HG03439 (cell line): ENCODE results near the gene RAB40C.

ENCODE experiments used
- ATAC-seq: cut with Tn5 transposase; IDR thresholded peaks from one replicate; pipeline ENCODE4 v1.9.1; 2021; ENCODE audit warnings: mild to moderate bottlenecking, moderate library complexity; ENCODE audit not compliant: unreplicated experiment

Gene RAB40C

DNA sequence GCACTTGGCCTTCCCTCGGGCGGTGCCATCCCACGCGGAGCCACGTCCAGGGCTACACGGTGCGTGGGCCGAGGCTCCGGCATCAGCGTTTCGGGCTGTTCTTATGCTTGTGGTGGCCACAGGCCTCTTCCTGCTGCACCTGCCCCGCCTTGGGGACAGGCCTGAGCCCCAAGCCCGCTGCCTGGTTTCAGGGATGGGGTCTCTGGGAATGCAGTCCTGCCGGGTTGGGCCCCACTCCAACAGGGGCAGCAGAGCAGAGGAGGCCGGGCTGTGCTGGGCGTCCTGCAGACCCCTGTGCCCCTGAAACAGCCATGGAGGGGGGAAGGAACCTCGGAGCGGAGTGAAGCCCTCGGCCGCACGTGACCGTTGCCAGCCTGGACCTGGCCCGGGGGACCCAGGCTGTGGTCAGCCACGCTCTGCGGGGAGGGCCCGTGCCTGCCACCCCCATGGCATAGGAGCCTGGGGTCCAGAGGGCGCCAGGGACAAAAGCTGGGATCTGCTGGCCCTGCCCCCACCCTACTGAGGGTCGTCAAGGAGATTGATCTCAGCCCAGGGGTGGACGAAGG is 40.5 kb downstream of the RAB40C start:
- ATAC-seq = no peak

DNA sequence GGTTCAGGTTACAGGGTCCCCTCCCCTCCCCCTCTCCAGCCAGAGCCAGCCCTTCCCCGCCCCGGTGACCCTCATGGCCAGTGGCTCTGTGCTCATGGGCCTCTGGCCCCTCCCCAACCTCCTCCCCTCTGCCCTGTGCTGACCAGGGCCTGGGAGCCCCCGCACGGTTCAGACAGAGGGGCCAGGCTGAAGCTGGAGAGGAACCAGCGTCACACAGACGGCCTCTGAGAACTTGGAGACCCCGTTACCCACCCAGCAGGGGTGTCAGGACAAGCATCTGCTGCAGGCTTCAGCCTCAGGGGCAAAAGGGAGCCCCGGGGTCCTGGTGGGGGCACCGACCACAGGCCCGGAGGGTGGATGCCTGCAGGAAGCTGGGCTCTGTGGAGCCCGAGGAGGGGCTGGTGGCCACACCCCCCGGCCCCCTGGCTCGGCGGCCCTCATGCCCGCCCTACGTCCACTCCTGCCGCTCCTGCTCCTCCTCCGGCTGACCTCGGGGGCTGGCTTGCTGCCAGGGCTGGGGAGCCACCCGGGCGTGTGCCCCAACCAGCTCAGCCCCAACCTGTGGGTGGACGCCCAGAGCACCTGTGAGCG is 41.0 kb downstream of the RAB40C start, which contains the start of gene WFIKKN1:
TSS of gene WFIKKN1 (plus strand) at position 171 of the 591 bp plus-strand sequence. CDS start at position 440, 269 bp downstream.
- no peak for ATAC-seq

DNA sequence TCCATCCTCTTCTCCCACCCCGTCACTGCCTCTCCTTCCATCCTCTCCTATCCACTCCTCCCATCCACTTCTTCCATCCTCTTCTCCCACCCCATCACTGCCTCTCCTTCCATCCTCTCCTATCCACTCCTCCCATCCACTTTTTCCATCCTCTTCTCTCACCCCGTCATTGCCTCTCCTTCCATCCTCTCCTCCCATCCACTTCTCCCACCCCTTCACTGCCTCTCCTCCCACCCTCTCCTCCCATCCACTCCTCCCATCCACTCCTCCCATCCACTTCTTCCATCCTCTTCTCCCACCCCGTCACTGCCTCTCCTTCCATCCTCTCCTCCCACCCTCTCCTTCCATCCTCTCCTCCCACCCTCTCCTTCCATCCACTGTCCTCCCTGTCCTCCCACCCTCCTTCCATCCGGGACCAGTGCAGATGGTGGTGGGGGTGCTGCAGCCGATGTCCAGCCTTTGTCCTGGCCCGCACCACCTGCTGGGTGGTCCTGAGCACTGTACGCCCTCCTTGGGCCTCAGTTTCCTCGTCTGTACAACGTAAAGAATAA is 42.0 kb downstream of the RAB40C start:
- no peak for ATAC-seq

- ATAC-seq = no peak
These were observed 42.8 kb downstream of the RAB40C start for GRCh38 chr16:632486-633335.

DNA sequence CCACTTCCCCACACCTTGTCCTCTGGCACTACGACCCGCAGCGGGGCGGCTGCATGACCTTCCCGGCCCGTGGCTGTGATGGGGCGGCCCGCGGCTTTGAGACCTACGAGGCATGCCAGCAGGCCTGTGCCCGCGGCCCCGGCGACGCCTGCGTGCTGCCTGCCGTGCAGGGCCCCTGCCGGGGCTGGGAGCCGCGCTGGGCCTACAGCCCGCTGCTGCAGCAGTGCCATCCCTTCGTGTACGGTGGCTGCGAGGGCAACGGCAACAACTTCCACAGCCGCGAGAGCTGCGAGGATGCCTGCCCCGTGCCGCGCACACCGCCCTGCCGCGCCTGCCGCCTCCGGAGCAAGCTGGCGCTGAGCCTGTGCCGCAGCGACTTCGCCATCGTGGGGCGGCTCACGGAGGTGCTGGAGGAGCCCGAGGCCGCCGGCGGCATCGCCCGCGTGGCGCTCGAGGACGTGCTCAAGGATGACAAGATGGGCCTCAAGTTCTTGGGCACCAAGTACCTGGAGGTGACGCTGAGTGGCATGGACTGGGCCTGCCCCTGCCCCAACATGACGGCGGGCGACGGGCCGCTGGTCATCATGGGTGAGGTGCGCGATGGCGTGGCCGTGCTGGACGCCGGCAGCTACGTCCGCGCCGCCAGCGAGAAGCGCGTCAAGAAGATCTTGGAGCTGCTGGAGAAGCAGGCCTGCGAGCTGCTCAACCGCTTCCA is 43.6 kb downstream of the RAB40C start:
- ATAC-seq = no peak

DNA sequence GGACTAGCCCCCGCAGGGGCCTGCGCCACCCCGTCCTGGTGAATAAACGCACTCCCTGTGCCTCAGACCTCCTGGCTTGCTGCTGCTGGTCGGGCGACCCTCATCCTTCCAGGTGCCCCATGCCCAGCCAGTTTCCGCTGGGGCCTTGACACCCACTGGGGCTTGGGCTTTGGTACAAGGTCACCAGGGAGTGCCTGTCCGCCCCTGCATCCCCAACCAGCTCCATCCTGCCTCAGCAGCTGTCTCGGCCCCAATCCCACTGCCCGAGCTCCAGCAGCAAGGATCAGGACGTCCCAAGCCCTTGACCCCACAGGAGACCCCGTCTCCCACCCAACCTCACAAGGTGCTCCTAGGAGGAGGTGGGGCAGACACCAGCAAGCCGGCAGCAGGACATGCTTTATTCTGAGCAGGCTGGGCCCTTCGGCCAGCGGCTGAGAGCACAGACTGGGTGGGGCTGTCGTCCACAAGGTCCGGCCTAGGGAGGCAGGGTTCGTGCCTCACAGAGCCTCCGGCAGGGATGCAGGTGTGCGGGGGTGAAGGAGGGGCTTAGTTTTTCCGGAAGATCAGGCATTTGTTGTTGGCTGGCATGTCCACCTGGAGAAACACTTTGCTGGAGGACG is 44.3 kb downstream of the RAB40C start:
- no peak for ATAC-seq

DNA sequence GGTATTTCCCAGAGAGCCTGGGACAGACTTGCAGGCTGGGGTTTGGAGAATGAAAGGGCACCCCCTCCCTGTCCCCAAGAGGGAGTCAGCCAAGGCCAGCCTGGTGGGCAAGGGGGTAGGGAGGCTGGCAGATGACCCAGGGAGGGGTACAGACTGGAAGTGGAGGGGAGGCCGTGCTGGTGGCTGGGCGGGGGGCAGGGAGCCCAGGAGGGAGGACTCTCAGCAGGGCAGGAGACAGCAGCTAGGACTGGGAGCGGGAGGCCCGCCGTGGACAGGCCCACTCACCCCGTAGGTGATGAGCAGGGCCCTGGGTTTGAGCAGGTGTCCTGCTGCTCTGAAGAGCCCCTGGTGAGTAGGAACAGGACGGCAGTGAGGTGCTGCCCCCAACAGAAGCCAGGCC is 45.1 kb downstream of the RAB40C start:
- no peak for ATAC-seq

- ATAC-seq = no peak
These were observed 45.8 kb downstream of the RAB40C start for GRCh38 chr16:635573-636205.

DNA sequence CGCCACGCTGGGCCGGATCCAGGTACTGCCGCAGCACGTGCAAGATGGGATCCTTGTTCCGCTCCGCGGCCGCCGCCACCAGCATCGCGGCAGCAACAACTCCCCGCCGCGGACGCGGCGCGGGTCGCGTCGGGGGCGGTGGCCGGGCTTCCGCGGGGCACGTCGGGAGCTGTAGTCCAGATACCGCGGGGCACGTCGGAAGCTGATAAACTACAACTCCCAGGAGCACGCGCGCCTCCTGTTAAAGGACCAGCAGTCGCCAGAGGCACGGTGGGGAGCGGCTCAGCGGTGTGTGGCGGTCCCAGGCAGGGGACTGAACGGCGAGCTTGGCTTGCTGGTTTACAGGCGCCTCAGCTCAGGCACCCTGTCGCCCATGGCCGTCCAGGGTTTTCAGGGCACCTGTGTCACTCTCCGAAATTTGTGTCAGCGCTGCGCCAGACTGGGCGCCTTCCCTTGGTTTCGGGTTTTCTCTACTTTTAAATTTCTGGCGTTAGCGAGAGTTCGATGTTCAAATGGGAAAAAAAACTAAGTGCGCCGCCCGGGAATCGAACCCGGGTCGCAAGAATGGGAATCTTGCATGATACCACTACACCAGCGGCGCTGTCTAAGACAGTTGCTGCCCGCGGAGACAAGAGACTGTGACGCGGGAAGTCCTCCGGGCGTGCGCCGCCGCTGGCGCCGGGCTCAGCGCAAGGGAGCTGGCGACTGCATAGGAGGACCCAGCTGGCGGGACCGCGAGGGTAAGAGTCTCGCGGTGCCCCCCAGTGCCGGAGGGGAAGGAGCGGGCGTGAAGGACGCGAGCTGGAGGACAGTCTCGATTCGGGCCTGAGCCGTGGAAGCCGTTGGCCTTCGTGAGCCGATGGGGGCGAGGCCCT is 46.6 kb downstream of the RAB40C start, which contains the start of gene METTL26:
TSS of gene METTL26 (minus strand) at position 100 of the 875 bp plus-strand sequence. CDS start at position 85, 15 bp downstream.
- peak; percentile 71 for ATAC-seq

- no peak for ATAC-seq
These were observed 47.5 kb downstream of the RAB40C start for GRCh38 chr16:637081-638018.

GRCh38 chr16:638034-638543 is 48.2 kb downstream of the RAB40C start:
- no peak for ATAC-seq

DNA sequence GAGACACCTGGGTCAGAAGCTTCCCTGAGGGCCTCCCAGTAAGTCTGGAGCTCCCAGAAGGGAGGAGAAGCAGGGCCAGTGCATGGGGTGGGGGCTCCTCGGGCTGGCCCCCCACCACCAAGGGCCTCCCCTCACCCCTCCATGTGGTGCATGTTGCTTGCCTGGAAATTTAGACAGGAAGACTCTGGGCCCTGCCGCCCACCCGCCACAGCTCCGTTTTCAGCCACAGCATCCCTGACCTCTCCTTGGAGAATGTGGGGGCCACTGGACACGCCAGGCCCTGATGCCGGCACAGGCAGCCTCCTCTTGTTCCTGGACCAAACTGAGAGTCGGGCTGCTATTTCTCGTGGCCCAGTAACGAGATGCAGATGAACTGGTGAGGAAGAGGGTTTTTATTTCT is 49.0 kb downstream of the RAB40C start:
- ATAC-seq = no peak

GRCh38 chr16:640614-641013 is 50.7 kb downstream of the RAB40C start:
- no peak for ATAC-seq

DNA sequence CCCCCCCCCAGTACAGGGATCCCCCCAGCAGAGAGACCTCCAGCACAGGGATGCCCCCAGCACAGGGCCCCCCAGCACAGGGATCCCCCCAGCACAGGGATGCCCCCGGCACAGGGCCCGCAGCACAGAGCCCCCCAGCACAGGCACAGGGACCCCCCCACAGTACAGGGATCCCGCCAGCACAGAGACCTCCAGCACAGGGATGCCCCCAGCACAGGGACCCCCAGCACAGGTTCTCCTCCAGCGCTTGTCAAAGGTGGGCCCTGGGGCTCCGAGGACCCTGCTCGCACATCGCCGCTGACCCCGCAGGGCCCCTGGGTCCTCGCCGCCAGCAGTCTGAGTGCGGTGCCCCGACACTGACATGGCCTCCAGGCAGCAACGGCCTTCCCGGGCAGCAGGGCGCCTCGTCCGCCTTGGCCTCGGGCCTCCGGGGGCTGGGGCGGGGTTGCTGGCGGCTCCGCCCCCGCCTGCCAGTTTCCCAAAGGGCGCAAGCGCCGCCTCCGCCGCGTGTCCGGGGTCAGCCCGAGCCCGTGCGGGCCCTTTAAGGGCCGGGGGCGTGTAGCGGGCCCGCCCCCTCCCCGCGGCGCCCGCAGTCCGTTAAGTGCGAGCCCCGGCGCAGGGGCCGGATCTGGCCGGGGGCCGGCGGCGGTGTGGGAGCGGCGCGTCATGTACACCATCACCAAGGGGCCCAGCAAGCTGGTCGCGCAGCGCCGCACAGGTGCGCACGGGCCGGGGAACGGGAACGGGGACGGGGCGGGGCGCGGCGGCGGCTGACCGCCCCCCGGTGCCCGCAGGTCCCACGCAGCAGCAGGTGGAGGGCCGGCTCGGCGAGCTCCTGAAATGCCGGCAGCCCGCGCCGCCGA is 51.7 kb downstream of the RAB40C start, which contains the start of gene MCRIP2:
TSS of gene MCRIP2 (plus strand) at position 503 of the 863 bp plus-strand sequence. CDS start at position 667, 164 bp downstream.
- peak; percentile 44 for ATAC-seq

DNA sequence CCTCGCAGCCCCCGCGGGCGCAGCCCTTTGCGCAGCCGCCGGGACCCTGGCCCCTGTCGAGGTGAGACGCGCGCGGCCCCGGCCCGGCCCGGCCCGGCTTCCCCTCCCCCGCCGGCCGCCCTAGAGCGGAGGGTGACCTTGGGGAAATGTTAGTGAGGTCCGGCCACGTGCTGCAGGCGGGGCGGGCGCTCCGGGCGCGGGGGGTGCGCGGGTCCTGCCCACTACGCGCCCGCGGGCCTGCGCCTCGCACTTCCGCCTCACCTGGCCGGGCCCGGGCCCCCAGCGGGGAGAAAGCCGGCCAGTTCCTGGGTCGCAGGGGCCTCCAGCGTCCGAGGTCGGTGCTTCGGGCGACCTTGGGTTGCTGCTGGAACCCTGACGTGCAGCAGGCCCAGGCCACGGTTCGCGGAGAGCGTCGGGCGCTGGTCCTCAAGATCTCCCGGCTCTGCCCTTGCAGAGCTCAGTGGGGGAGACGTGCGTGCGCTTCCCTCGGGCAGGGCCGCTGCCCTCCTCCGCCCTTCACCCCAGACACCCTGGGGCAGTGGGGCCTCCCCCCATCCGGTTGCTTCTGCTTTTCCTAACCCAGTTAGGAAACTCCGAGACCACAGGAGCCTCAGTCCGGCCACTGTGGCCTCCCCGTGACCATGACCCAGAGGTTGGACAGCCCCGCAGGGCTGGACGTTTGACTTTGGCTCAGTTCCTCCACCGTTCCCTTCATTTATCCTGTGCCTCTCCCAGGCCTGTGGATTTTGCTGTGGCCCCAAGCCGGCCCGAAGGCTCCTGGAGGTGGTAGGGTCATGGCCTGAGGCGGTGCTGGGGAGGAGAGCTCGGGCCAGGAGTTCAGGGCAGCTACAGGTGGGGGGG is 52.6 kb downstream of the RAB40C start:
- ATAC-seq = peak; percentile 37

DNA sequence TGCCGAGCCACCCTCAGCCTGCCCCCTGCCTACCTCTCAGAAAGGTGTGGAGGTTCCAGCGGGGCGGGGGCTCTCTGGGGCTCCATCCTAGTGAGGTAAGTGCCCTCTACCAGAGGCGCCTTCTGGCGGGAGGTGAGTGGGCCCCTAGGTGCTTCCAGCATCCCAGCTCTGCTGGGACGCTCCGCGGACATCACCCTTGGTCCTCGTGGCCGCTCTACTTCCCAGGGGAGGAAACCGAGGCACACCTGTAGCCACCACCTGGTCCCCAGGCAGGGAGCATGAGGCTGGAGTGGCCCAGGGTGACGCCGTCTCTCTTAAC is 53.1 kb downstream of the RAB40C start:
- ATAC-seq = no peak
